Fibroblast of the aortic adventitia (primary cell): ENCODE measurements around the gene PRKACB. TPM values are rescaled to one million over a fixed set of nuclear protein-coding genes. Genes with fewer than 3 reads are reported as not detected.
A peak's percentile ranks its signal among the peaks of the same experiment; 100 is the strongest.

Experiments used
- DNase-seq: peaks from one replicate; pipeline ENCODE4 v3.0.0-alpha.2; 2010; ENCODE audit warnings: low read depth
- H3K4me3 ChIP-seq: 2 replicates; pipeline ENCODE4 v1.5.1; 2011; ENCODE audit warnings: low read depth, mild to moderate bottlenecking, control low read depth, low read length, moderate library complexity
- CTCF ChIP-seq: IDR thresholded peaks from 2 replicates; pipeline ENCODE4 v1.5.1; 2011; ENCODE audit warnings: mild to moderate bottlenecking, low read length, control low read depth, inconsistent platforms; ENCODE audit not compliant: insufficient read depth
- total RNA-seq: library from RNA; depleted of rRNA; stranded (reverse); fragments of >200 nt; gene quantifications from 2 replicates; pipeline ENCODE4 v1.2.3, GENCODE V29; 2012; ENCODE audit warnings: low replicate concordance

Gene PRKACB
- total RNA-seq, 1 donor: 30.3 TPM

GRCh38 chr1:84108900-84109578, 35.0 kb upstream of the PRKACB start:
- DNase-seq: no peak
- no peak for TF ChIP-seq CTCF

GRCh38 chr1:84110629-84111028, 33.4 kb upstream of the PRKACB start:
- DNase-seq: no peak
- H3K4me3 ChIP-seq: no peak overlapping the region
- no peak for TF ChIP-seq CTCF

More at GRCh38 chr1:84108900-84109578, 35.0 kb upstream of the PRKACB start:
- H3K4me3 ChIP-seq: no peak overlapping the region

- no peak for TF ChIP-seq CTCF
- no peak for DNase-seq
- H3K4me3 ChIP-seq: no peak overlapping the region
Observed at GRCh38 chr1:84116558-84116957, 27.5 kb upstream of the PRKACB start.

GRCh38 chr1:84117868-84118267, 26.2 kb upstream of the PRKACB start:
- no peak overlapping the region for H3K4me3 ChIP-seq
- no peak for TF ChIP-seq CTCF
- DNase-seq: peak; percentile 78

GRCh38 chr1:84121360-84121759, 22.7 kb upstream of the PRKACB start:
- TF ChIP-seq CTCF: no peak
- no peak overlapping the region for H3K4me3 ChIP-seq
- no peak for DNase-seq

GRCh38 chr1:84122780-84123382, 21.2 kb upstream of the PRKACB start:
- no peak overlapping the region for H3K4me3 ChIP-seq
- peak; percentile 78 for DNase-seq
- TF ChIP-seq CTCF: peak; percentile 77
